GM21423 (cell line): Measurements from ENCODE around the gene STARD13.

Experiments used
- ATAC-seq: cut with Tn5 transposase; IDR thresholded peaks from one replicate; pipeline ENCODE4 v1.9.1; 2021; ENCODE audit warnings: mild to moderate bottlenecking, moderate library complexity; ENCODE audit not compliant: unreplicated experiment

STARD13 gene

DNA sequence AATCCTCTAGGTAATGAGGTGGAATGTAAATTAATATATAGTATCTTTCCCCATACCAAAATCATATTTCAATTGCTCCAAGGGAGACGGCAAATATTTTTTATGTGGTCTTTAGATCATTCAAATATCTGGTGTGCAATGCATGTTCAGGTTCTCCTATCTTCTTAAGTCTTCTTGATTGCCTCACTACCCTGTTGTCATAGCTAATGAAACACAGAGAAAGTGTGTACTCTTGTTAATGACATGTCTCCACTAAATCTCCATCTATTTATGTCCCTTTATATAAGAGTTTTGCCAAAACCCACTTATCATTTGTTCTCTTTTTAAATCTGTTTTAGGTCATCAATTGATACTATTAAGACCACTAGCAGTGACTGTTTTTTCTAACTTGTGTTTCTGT lies 6.6 kb downstream of the STARD13 start:
- no peak for ATAC-seq

DNA sequence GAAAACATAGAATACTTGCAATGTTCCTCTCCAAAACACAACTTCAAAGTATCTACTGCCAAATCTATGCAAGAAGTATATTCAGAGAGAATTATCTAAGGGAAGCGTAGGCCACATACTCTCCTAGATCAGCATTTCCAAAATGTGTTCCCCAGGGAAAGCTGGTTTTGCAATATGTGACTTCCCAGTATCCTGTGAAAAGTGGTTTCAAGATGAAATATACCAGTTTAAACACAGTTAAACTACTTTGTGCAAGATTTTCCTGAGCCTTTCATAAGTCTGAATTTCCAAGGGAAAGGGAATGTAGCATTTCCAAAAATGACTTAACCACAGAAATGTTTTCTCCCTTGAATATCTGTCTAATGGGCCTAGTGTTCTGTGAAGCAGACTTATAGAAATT lies 7.6 kb downstream of the STARD13 start:
- ATAC-seq: no peak

DNA sequence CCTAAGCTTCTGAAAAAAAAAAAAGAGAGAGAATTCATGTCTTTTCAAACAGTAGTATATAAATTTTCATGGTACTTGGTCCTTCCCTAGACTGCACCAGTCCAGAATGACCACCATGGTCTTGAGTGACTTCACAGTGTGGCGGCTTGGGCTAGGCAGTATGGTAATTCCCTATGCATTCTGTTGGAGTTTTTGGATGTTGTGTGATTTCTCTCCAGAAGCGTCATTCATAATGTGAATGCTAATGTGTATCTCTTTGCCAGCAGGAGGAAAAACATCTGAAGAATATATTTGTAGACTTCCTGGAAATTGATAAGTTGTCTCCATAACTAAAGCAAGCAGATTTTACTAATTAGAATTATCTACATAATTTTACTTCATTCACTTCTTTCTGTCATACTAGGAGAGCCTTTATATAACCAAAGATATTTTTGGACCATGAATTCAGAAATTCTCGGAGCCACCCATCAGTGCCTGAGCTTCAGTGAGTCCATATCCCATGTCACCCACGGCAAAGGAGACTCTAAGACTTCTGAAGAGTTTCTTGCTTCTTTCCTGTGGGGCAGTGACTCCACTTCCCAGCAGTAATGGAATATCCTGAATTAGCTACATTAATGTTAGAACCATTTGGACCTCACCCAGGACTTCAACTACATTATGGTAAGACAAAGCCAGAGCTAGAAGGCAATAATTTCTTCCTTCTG lies 8.4 kb downstream of the STARD13 start:
- ATAC-seq: no peak

DNA sequence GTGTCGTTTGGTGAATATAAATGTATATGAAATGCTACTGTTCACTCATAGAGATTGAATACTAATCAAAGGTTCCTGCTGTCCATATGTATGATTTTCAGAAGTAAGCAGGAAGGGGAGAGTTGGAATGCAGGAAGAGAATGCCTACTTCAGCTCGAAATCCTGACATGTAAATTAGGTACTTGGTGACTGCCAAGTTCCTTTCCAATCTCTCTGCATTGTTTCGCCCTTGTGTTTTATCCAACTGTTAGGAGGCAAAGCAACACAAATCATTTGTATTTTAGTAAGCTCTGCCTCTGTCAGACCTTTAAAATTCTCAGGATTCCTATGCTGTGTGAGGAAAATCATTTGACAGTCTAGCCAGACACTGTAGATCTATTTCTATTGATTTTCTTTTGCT lies 9.0 kb downstream of the STARD13 start:
- ATAC-seq: no peak

DNA sequence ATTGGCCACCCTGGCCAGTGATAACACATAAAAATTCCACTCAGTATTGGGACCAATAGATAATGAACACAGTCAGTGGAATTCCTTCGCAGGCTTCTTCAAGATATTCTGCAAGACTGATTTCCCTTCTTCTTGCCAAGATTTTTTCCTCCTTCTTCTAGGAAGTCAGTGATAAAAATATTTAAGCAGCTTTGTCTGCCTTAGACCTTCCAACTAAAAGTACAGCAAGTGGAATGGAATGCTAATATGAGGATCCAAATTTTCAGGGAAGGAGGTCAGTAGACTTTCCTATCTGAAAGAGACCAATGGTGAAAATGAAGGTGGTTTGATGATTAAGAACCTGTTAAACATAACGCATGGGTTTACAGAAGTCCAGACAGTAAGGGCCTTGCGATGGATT lies 9.6 kb downstream of the STARD13 start:
- ATAC-seq: no peak

DNA sequence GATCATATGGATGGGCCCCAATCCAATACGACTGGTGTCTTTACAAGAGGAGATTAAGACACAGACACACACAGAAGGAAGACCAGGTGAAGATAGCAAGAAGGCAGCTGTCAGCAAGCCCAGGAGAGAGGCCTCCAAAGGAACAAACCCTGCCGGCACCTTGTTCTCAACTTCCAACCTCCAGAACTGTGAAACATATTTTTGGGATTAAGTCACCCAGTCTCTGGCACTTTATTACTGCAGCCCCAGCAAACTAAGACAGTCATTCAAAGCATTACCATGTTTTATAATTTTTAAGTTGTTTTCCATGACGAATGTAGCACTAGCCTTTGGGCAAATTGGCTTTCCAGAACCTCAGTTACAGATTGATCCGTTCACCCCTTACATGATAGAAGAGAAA lies 11.3 kb downstream of the STARD13 start:
- no peak for ATAC-seq

DNA sequence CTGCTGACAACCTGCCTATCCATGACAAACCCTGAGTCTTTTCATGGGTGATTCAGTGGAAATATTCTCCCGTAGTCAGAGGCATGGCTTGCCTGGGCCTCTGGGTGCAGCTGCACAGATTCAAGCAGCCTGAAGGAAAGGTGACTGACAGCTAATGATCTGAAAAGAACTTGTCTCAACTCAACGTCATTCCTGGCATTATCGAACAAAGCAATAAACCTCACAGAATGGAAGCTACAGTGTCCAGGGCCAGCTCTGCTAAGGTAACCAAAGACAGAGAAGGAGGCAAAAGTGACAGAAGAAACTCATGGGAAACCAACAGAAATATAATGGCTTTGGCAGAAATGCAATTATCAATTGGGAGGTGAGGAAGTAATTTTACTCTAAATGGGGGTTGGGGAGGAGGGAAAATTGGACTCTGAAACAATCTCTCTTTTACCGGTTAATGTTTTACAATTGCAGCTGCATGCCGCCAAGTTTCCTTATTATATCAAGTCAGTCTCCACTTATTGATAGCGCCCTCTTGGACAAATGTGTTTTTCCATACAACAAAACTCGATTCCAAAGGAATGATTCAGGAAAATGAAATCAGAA lies 12.9 kb downstream of the STARD13 start:
- no peak for ATAC-seq

DNA sequence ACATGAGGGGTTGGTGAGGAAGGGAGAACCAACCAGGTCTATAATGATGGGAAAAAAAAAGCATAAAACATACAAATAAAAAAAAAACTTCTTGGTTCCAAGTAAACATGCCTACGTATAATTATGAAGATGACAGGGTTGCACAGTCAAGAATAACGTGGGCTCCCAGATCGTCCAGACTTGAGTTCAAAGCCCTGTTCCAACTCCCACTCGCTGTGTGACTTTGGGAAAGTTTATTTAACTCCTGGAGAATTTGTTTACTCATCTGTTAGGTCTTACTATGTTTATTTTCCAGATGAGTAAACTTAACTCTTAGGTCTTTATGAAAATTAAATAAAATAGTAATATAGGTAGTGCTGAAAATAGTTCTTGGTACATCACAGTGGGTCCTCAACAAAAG lies 13.8 kb downstream of the STARD13 start:
- no peak for ATAC-seq

DNA sequence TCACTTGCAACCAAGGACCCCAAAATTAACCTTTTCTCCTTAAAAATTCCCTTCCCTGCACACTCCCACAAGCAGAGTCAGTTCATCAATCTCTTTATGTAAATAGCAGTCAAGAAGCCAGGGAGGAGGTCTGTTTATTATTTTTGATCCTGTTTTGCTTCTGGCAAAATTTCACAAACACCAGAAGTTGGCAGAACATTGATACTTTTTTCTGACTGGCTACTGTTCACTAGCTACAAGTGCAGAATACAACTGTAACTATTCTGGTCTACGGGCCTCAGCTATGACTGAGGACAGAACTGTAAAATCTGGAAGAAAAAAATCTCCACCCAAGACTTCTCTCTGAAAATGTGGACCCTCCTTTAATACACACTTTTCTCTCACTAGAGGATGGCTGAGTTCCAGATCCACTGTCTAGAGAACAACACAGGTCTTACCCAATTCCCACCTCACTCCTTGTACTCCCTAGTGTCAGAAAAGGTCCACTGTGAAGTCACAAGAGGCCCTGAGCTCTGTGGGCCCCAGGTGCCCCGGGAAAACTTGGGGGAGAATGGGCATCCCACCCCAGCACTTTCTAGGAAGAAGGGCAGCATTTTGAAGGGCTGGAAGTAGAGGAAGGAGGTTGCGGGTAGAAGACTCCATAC lies 14.5 kb downstream of the STARD13 start:
- no peak for ATAC-seq

DNA sequence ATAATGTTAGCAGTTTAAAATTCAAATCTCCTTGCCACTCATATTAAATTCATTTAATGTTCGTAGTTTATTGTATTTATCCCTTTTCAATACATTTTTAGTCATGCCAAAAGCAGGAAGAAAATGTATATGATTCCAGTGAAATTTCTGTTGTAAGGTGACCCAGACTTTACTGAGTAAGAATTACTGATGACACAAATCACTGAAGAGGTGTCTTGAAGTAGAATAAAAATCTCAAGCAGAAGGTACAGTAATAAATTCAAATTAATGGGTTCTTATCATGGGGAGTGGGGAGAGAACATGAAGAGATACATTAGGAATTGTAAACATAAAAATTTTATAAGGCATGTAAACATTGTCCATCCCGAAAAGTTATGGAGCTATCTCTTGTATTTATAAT lies 19.9 kb downstream of the STARD13 start:
- no peak for ATAC-seq

DNA sequence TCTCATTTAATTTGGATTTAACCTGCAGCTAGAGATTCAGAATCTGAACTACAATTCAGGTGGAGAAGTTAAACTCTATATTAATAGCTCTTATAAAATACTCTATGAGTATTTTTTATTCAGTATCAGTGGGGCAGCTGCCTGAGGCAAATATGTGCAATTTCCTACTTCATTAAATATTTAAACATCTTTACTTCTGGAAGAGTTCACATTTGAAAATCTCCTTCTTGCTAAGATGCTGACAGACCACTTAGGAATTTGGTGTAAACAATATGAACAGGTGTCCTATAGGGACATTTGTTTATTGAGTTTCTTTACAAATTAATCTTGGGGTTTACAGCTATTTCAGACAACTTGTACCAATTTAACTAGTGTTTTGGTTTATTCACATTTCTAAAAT lies 20.4 kb downstream of the STARD13 start:
- no peak for ATAC-seq

DNA sequence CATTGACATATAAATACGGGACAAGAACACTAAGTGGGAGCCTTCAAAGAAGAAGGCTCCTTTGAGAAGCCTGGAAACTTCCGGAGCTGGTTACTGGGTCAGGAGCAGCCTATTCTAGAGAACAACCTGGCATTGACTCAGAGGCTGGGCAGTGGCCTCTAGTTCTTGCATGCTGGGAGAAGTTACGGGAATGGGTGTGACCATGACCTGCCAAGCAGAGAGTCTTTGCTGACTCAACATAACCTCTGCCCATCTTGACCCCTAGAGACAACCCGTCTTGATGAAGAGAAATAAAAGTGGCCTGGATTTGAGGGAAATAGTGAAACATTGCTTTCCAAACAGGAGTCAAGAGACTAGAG lies 21.0 kb downstream of the STARD13 start:
- no peak for ATAC-seq

DNA sequence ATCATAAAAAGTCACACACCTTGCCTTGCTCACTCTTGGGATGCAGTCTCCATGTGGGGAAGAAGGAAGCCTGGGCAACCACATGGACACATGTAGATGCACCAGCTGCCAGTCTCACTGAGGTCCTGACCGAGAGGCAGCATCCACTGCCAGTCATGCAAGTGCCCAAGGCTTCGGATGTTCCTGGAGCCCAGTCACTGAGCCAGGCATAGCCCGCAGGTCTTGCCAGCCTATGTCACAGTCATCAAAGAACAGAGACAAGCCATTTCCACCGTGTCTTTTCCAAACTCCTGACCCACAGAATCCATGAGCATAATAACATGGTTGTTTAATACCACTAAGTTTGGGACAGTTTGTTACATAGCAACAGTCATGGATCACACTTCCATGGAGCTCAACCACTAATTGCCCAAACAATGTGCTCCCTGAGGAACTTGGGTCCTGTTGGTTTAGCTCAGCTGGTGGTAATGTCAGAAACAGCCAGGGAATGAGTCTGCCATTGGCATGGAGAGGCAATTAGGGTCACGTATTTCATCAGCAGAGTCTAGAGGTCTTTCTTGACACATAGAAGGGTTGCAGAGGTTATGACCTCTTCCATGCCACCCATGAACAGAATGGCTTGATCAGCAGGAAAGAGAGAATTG lies 21.5 kb downstream of the STARD13 start:
- no peak for ATAC-seq

DNA sequence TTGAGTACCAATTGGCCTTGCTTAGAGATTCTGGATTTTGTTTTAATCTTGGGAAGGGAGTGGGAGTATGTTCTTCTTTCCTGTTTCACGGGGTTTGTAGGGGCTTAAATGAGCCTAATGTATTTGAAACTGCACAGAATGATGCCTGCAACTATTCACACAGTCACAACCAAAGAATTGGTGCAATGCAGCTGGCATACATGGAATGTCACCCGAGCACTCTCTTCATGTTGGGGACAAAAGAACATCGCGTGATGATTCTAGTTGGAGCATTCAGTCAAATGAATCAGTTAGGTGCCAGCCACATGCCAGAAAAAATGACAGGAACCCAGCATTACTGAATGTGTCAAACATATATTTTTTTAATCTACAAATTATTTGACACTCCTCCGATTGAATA lies 22.1 kb downstream of the STARD13 start:
- ATAC-seq: no peak

DNA sequence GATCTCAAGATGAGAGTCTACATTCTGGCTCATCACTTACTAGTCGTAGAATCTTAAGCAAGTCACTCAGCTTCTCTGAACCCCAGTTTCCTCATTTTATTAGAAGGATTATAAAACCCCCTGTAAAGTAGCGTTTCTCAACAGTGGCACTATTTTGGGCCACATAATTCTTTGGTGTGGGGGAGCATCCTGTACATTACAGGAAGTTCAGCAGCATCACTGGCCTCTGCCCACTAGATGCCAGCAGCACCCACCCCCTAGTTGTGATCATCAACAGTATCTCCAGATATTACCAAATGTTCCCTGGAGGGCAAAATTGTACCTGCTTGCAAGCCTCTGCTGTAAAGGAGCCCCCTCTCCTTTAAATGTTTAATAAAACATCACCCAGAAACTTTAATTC lies 22.6 kb downstream of the STARD13 start:
- ATAC-seq: no peak

DNA sequence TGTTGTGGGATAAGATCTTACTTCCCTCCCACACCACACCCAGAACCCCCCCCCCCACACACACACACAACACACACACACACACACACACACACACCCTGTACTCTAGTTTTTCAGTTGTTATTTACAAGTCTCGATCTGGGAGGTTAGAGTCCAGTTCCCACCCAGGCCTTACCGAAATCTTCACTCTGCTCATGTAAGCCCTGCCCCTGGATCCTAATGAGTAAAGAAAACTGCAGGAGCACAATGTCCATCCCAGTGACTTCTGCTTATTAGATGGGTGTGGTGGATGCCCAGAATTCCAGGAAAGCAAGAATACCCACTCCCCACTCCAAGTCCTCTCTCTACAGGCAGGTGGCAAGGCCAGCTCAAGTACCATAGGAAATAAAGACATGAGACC lies 23.0 kb downstream of the STARD13 start:
- ATAC-seq: no peak

DNA sequence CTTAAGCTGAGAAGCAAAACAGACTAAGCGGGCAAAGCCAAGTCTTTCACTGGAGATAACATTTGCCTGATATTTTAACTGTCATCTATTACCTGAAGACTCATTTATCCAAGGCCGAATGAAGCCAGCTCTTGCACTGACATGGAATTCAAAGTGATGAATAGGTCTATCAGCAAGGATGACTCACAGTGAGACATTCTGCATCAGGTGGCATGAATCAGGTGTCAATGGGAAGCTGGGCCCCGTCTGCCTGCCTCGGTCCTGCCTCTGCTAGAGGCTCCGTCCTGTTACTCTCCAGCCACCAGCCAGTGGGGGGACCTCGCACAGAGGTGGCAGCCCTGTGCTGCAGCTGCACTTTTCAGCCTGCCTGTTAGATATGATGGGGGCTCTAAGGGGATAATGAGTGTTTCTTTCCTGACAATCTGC lies 23.5 kb downstream of the STARD13 start:
- ATAC-seq: no peak

DNA sequence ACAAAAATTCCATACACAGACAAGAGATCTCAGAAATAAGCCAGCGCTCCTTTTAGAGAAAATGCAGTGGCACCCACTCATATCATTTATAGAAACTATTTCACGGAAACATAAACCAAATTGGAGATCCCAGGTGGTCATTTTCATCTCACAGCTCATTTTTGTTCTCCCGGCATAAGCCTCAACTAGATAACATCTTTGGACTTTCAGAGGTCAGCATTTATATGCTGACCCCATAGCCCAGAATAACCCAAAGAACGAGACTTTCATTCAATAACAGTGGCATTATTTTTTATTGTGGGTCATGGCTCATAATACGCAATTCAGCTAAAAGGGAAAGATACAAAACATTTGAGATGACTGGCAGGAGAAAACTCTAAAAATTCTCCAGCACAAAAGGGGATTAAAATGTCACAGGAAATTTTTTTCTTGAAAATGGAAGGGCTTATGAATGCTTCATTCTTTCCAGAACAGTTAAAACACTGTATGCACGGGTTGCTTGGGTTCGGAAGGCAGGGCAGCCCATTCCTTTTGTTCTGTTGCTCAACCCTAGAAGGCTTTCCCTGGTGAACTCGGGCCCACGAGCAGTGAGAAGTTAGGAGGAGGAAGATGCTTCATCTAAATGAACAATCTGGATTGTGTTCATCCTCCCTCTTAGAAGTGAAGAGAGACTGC lies 24.0 kb downstream of the STARD13 start:
- ATAC-seq: no peak

DNA sequence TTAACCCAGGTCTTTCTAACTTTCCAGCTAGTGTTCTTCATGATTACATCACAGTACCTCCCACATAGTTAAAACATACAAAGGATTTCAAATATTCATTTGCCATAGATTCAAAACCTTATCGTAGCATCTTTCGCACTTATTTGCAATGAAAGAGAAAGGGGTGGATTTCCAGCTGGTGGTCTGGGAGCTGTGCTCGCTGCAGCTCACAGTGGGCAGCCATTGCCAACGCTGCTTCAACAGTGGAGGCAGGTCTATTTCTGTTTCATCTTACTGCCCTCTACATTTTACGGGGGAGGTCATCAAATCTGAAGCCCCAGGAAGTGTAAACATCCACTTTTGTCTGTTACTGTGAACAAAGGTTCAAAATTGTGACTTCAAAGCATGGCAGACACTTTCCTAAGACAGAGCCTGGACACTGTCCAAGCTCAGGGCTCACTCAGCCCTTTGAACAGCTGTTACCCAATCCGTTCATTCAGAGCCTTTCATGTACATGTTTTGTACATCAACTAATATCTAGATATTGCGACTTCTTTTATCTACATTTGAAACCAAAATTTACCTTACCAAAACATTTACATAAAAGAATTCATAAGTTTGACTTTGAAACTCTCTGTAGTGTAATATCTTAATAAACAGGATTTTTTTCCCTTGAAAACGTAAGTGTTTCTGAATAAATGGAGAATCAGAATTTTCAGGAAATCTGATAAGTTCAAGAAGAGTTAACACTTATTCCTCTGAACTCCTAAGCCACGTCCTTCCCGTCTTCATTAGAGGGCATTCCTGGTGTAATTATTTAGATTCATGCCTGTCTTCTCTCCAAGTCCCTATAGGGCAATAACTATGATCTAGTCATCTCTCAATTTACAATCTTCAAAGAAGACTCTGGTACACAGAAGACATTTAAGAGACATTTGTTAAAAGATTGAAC lies 25.1 kb downstream of the STARD13 start:
- no peak for ATAC-seq

DNA sequence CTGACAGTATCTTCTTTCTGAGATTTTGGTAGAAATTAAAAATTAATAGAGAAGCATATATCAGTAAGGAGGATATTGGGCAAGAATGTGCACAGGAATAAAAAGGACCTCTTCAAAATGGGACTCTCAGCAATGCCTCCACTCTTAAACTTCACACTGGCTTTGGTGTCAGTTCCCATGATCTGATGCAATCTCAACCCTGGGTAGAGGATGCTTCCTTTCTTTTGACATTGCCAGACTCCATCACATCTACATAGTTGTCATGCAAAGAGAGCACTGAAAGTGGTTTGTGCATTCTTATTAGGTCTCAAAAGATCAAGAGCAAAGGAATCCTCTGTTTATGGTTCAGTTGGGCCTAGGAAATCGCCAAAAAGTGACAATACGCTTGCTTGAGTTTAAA lies 26.3 kb downstream of the STARD13 start:
- ATAC-seq: no peak

DNA sequence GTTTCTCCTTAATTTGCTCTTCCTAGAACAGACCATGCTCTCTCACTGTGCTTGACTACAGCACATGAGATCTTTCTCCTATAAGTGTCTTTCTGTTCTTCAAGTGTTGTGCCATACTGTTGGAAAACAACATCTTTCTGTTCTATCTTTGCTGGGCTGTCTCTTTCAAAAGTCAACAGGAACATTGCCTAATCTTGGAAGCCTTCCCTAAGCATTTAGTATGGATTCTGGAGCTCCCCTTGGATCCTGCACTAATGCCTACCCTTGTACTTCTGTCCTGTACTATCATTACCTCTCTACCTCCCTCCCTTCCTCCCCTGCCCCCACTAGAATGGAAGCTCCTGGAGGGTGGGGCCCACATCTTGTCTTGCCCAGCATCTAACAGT lies 26.8 kb downstream of the STARD13 start:
- no peak for ATAC-seq
